H9 (cell line): ENCODE results near the gene CTNNA3. TPM values are rescaled to one million over a fixed set of nuclear protein-coding genes. Genes with fewer than 3 reads are reported as not detected.
"Not testable (repeated sequence)": the region's sequence is repeated elsewhere in the genome, so short reads cannot be mapped to it uniquely, and the experiment has no call there.

Source experiments
- DNase-seq: peaks from one replicate; pipeline ENCODE4 v3.0.0-alpha.2; 2017
- H2AFZ ChIP-seq: one replicate; pipeline ENCODE4 v1.6.1; 2013; ENCODE audit warnings: mild to moderate bottlenecking, low read length, control low read depth, moderate library complexity
- H2AK5ac ChIP-seq: 2 replicates; pipeline ENCODE4 v1.6.1; 2013; ENCODE audit warnings: low read length, control low read depth, mixed read lengths; ENCODE audit not compliant: insufficient read length
- H2BK120ac ChIP-seq: one replicate; pipeline ENCODE4 v1.6.1; 2013; ENCODE audit warnings: low read depth, mild to moderate bottlenecking, low read length, control low read depth, inconsistent platforms; ENCODE audit not compliant: poor library complexity, severe bottlenecking
- H2BK12ac ChIP-seq: 2 replicates; pipeline ENCODE4 v1.6.1; 2013; ENCODE audit warnings: low read length, control low read depth, mixed read lengths, low read depth; ENCODE audit not compliant: insufficient read length
- H2BK15ac ChIP-seq: 2 replicates; pipeline ENCODE4 v1.6.1; 2013; ENCODE audit warnings: low read depth, low read length, control low read depth
- H2BK20ac ChIP-seq: one replicate; pipeline ENCODE4 v1.6.1; 2013; ENCODE audit warnings: low read depth, mild to moderate bottlenecking, low read length, control low read depth, inconsistent platforms; ENCODE audit not compliant: poor library complexity, severe bottlenecking
- H2BK5ac ChIP-seq: 2 replicates; pipeline ENCODE4 v1.6.1; 2013; ENCODE audit warnings: low read length, control low read depth, mixed read lengths; ENCODE audit not compliant: insufficient read length
- H3K14ac ChIP-seq: 2 replicates; pipeline ENCODE4 v1.6.1; 2013; ENCODE audit warnings: low read length, control low read depth; ENCODE audit not compliant: insufficient read depth
- H3K18ac ChIP-seq: 2 replicates; pipeline ENCODE4 v1.6.1; 2013; ENCODE audit warnings: low read depth, mild to moderate bottlenecking, mixed read lengths, low read length, control low read depth; ENCODE audit not compliant: insufficient read length
- H3K23ac ChIP-seq: 2 replicates; pipeline ENCODE4 v1.6.1; 2013; ENCODE audit warnings: low read length, control low read depth, mixed read lengths, low read depth; ENCODE audit not compliant: insufficient read length
- H3K23me2 ChIP-seq: 2 replicates; pipeline ENCODE4 v1.6.1; 2013; ENCODE audit warnings: low read depth, mild to moderate bottlenecking, mixed read lengths, low read length, control low read depth; ENCODE audit not compliant: insufficient read length, poor library complexity, severe bottlenecking
- H3K27ac ChIP-seq: 2 replicates; pipeline ENCODE4 v1.5.1; 2013; ENCODE audit warnings: low read length, control low read depth, mixed read lengths, low read depth; ENCODE audit not compliant: insufficient read length
- H3K27me3 ChIP-seq: 2 replicates; pipeline ENCODE4 v1.6.1; 2013; ENCODE audit warnings: low read length, control low read depth, inconsistent platforms; ENCODE audit not compliant: insufficient read depth
- H3K4ac ChIP-seq: 2 replicates; pipeline ENCODE4 v1.6.1; 2013; ENCODE audit warnings: low read depth, mild to moderate bottlenecking, control low read depth, inconsistent platforms, low read length, moderate library complexity
- H3K4me1 ChIP-seq: 2 replicates; pipeline ENCODE4 v1.6.1; 2013; ENCODE audit warnings: low read length, control low read depth, inconsistent platforms; ENCODE audit not compliant: insufficient read depth
- H3K4me2 ChIP-seq: 2 replicates; pipeline ENCODE4 v1.6.1; 2013; ENCODE audit warnings: low read length, control low read depth, mixed read lengths; ENCODE audit not compliant: insufficient read length, insufficient read depth
- H3K56ac ChIP-seq: 2 replicates; pipeline ENCODE4 v1.6.1; 2013; ENCODE audit warnings: low read depth, mild to moderate bottlenecking, mixed read lengths, low read length, control low read depth; ENCODE audit not compliant: insufficient read length
- H3K79me1 ChIP-seq: 2 replicates; pipeline ENCODE4 v1.6.1; 2013; ENCODE audit warnings: low read depth, mild to moderate bottlenecking, moderate library complexity, low read length, control low read depth, inconsistent platforms; ENCODE audit not compliant: insufficient read depth, poor library complexity, severe bottlenecking
- H3K79me2 ChIP-seq: 2 replicates; pipeline ENCODE4 v1.6.1; 2013; ENCODE audit warnings: low read length, control low read depth, inconsistent platforms; ENCODE audit not compliant: insufficient read depth
- H3K9ac ChIP-seq: 2 replicates; pipeline ENCODE4 v1.6.1; 2013; ENCODE audit warnings: low read length, control low read depth, mixed read lengths; ENCODE audit not compliant: insufficient read length; ENCODE audit errors: extremely low read depth
- H3K9me3 ChIP-seq: one replicate; pipeline ENCODE4 v1.6.1; 2013; ENCODE audit warnings: low read depth, low read length, inconsistent platforms; ENCODE audit not compliant: control insufficient read depth
- H3T11ph ChIP-seq: one replicate; pipeline ENCODE4 v1.6.1; 2013; ENCODE audit warnings: mild to moderate bottlenecking, low read length, control low read depth, inconsistent platforms
- H4K20me1 ChIP-seq: one replicate; pipeline ENCODE4 v1.6.1; 2013; ENCODE audit not compliant: control insufficient read depth, insufficient read length, insufficient read depth
- H4K5ac ChIP-seq: 2 replicates; pipeline ENCODE4 v1.6.1; 2013; ENCODE audit warnings: low read depth, mild to moderate bottlenecking, mixed read lengths, low read length, control low read depth; ENCODE audit not compliant: insufficient read length
- H4K8ac ChIP-seq: replicated peaks from 2 replicates; pipeline ENCODE4 v1.6.1; 2013; ENCODE audit warnings: low read length, control low read depth, mixed read lengths, low read depth; ENCODE audit not compliant: insufficient read length
- H4K91ac ChIP-seq: 2 replicates; pipeline ENCODE4 v1.6.1; 2013; ENCODE audit warnings: low read depth, mild to moderate bottlenecking, moderate library complexity, mixed read lengths, low read length, control low read depth; ENCODE audit not compliant: insufficient read length
- H3K27ac Mint-ChIP-seq, 3 experiments: 2 replicates in 2 of 3; 3 replicates in 1 of 3; pipeline ENCODE4 v1.8.0; 2020 to 2021; ENCODE audit warnings: mixed read lengths in 3 of 3, mild to moderate bottlenecking in 1 of 3, moderate library complexity in 1 of 3
- H3K27me3 Mint-ChIP-seq: 2 replicates; pipeline ENCODE4 v1.8.0; 2021; ENCODE audit warnings: low read depth, mild to moderate bottlenecking, moderate library complexity, mixed read lengths
- H3K36me3 Mint-ChIP-seq, 3 experiments: 2 replicates in 2 of 3; 3 replicates in 1 of 3; pipeline ENCODE4 v1.8.0; 2020 to 2021; ENCODE audit warnings: low read depth in 3 of 3, mixed read lengths in 3 of 3; ENCODE audit not compliant: insufficient read depth in 1 of 3
- H3K4me1 Mint-ChIP-seq, 2 experiments: 2 replicates each; pipeline ENCODE4 v1.8.0; 2020; ENCODE audit warnings: mixed read lengths in 2 of 2
- H3K4me3 Mint-ChIP-seq, 2 experiments: 2 replicates in 1 of 2; 3 replicates in 1 of 2; pipeline ENCODE4 v1.8.0; 2020 to 2021; ENCODE audit warnings: mild to moderate bottlenecking in 2 of 2, mixed read lengths in 2 of 2, moderate library complexity in 1 of 2
- H3K9me3 Mint-ChIP-seq, 2 experiments: 2 replicates in 1 of 2; 3 replicates in 1 of 2; pipeline ENCODE4 v1.8.0; 2020; ENCODE audit warnings: mild to moderate bottlenecking in 2 of 2, mixed read lengths in 2 of 2, moderate library complexity in 1 of 2
- WGBS: extraction: QIAGEN DNeasy Blood & Tissue Kit; methylation state at CpG from one replicate; pipeline ENCODE4 v1.1.7; 2013; ENCODE audit warnings: missing lambda C conversion rate, low lambda C conversion rate, mixed read lengths; ENCODE audit not compliant: insufficient read length; ENCODE audit errors: extremely low coverage; 5-methylcytosine and 5-hydroxymethylcytosine counted together
- total RNA-seq: library from RNA; stranded (reverse); gene quantifications from 2 replicates; pipeline ENCODE4 v1.2.1, GENCODE V29; 2021
- TF ChIP-seq, protein P1 (sequence below): fragments of 200-600 bp; sonication (generic); conservative IDR thresholded peaks from 3 replicates; pipeline ENCODE4 v1.8.0; 2021; ENCODE audit warnings: antibody characterized with exemption, mild to moderate bottlenecking

CTNNA3 gene
- total RNA-seq, 1 experiment from 2014 or later, result 3.3 TPM

DNA sequence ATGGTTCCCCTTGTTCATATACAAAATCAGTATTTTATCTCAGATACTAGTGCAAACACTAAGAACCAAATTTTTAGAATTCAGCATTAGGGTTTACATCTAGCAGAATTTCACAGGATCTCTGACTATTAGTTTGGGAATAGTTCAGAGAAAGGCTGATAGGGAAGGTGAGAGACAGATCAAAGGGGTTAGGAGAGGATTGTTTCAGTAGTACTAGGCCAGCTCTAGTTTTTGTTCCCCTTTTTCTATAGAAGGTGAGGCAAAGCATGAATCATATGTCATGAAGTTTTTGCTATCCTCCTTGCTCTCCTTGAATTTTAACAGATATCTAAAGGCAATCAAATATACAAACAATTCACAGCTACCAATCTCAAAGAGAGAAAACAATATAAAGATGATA is 26.1 kb upstream of the CTNNA3 start:
- no peak overlapping the region for H4K91ac ChIP-seq
- H3K14ac ChIP-seq, result no peak overlapping the region
- no peak overlapping the region for H3K27ac Mint-ChIP-seq
- H2BK20ac ChIP-seq, result no peak overlapping the region
- no peaks in the 10 kb centered on the region for H3K36me3 Mint-ChIP-seq
- no peaks in the 10 kb centered on the region for H3K4me1 Mint-ChIP-seq
- DNase-seq, result no peak
- no peak overlapping the region for H4K8ac ChIP-seq
- H3K18ac ChIP-seq, result no peak overlapping the region
- H3K4me3 Mint-ChIP-seq, result no peak overlapping the region
- no peak overlapping the region for H4K5ac ChIP-seq
- H2AK5ac ChIP-seq, result no peak overlapping the region
- no peak overlapping the region for H3K4me2 ChIP-seq
- no peaks in the 10 kb centered on the region for H3K23me2 ChIP-seq
- H3K9me3 ChIP-seq, result no peaks in the 10 kb centered on the region
- H3K9me3 Mint-ChIP-seq, result no peaks in the 10 kb centered on the region; a peak in 1 of 5 replicates
- no peak overlapping the region for H3K4ac ChIP-seq
- no peak overlapping the region for H2BK12ac ChIP-seq
- no peak overlapping the region for H3T11ph ChIP-seq
- no peak overlapping the region for H3K27ac ChIP-seq
- no peaks in the 10 kb centered on the region for H3K79me2 ChIP-seq
- H2BK15ac ChIP-seq, result no peak overlapping the region
- no peak overlapping the region for H2BK5ac ChIP-seq
- H3K9ac ChIP-seq, result no peak overlapping the region
- H3K27me3 Mint-ChIP-seq, result no peaks in the 10 kb centered on the region; the same call in 1 of the 2 replicates
- TF ChIP-seq, protein P1, sequence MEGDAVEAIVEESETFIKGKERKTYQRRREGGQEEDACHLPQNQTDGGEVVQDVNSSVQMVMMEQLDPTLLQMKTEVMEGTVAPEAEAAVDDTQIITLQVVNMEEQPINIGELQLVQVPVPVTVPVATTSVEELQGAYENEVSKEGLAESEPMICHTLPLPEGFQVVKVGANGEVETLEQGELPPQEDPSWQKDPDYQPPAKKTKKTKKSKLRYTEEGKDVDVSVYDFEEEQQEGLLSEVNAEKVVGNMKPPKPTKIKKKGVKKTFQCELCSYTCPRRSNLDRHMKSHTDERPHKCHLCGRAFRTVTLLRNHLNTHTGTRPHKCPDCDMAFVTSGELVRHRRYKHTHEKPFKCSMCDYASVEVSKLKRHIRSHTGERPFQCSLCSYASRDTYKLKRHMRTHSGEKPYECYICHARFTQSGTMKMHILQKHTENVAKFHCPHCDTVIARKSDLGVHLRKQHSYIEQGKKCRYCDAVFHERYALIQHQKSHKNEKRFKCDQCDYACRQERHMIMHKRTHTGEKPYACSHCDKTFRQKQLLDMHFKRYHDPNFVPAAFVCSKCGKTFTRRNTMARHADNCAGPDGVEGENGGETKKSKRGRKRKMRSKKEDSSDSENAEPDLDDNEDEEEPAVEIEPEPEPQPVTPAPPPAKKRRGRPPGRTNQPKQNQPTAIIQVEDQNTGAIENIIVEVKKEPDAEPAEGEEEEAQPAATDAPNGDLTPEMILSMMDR, result no peak
- no peak overlapping the region for H3K23ac ChIP-seq
- no peak overlapping the region for H3K56ac ChIP-seq
- no peak overlapping the region for H2AFZ ChIP-seq
- no peaks in the 10 kb centered on the region for H4K20me1 ChIP-seq
- H3K79me1 ChIP-seq, result no peaks in the 10 kb centered on the region
- H2BK120ac ChIP-seq, result no peak overlapping the region
- H3K4me1 ChIP-seq, result no peaks in the 10 kb centered on the region
- no peaks in the 10 kb centered on the region for H3K27me3 ChIP-seq

DNA sequence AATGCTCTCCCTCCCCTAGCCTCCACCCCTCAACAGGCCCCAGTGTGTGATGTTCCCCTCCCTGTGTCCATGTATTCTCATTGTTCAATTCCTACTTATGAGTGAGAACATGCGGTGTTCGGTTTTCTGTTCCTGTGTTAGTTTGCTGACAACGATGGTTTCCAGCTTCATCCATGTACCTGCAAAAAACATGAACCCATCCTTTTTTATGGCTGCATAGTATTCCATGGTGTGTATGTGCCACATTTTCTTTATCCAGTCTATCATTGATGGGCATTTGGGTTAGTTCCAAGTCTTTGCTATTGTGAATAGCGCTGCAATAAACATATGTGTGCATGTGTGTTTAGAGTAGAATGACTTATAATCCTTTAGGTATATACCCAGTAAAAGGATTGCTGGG is 20.5 kb upstream of the CTNNA3 start:
- H2BK12ac ChIP-seq, H3T11ph ChIP-seq, H3K23ac ChIP-seq, H2BK5ac ChIP-seq, H3K4me1 ChIP-seq, H2AK5ac ChIP-seq, H4K5ac ChIP-seq, H3K4ac ChIP-seq, H3K14ac ChIP-seq, H3K9me3 ChIP-seq, H2BK120ac ChIP-seq, H3K9ac ChIP-seq, H3K27me3 Mint-ChIP-seq, H2AFZ ChIP-seq, H3K36me3 Mint-ChIP-seq, H3K27me3 ChIP-seq, H4K20me1 ChIP-seq, H3K4me1 Mint-ChIP-seq, H2BK20ac ChIP-seq, H3K23me2 ChIP-seq, H4K91ac ChIP-seq, H3K56ac ChIP-seq, H3K4me3 Mint-ChIP-seq, H3K79me1 ChIP-seq, H4K8ac ChIP-seq, H3K18ac ChIP-seq, H3K27ac ChIP-seq, DNase-seq, H3K27ac Mint-ChIP-seq, H2BK15ac ChIP-seq, H3K79me2 ChIP-seq, H3K4me2 ChIP-seq: not testable (repeated sequence)
- peaks cover 16 to 23% of the 10 kb centered on the region in 2 experiments for H3K9me3 Mint-ChIP-seq
- no CpG with 5 or more reads among the region's 4 CpGs for WGBS
